Fibroblast of skin of scalp (primary cell): ENCODE data around the gene RFNG.

Experiments
- DNase-seq: peaks from one replicate; pipeline ENCODE4 v3.0.0-alpha.2; 2013

Gene RFNG

DNA sequence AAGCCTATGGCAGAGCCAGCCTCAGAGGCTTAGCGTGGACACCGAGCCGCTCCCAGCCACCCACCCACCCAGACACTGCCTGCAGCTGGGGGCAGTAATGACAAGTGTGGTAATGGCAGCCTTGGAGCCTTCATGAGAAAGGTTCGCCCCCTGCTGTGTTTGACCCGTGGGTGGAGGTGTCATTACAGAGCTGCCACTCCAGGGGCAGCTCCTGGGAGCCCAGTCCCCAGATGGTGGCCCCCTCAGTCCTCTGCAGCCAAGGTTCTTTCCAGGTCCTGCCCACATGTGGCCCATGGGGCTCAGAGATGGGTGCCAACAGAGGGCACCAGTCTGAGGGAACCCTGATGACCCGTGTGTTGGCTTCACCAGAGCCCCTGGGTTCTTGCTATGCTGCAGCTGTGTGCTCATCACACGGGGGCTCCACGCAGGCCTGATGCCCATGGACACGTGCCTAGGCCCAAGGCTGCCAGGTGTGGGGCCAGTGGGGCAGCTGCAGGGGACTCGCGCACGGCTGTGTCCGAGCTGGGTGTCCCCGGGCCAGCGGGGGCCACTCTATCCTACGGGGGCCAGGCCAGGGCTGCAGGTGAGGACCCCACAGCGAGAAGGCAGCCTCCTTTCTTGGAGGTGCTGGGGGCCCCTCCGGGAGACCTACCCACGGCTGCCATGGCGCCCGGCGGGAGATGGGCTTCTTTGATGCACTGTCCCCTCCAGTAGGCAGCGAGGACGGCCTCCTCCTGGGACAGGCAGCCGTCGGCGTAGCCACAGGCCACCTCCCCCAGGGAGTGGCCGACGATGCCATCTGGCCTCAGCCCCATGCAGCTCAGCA, 38.3 kb upstream of the RFNG start:
- no peak for DNase-seq

- DNase-seq = no peak
These were observed 37.5 kb upstream of the RFNG start for GRCh38 chr17:82088838-82089722.

DNA sequence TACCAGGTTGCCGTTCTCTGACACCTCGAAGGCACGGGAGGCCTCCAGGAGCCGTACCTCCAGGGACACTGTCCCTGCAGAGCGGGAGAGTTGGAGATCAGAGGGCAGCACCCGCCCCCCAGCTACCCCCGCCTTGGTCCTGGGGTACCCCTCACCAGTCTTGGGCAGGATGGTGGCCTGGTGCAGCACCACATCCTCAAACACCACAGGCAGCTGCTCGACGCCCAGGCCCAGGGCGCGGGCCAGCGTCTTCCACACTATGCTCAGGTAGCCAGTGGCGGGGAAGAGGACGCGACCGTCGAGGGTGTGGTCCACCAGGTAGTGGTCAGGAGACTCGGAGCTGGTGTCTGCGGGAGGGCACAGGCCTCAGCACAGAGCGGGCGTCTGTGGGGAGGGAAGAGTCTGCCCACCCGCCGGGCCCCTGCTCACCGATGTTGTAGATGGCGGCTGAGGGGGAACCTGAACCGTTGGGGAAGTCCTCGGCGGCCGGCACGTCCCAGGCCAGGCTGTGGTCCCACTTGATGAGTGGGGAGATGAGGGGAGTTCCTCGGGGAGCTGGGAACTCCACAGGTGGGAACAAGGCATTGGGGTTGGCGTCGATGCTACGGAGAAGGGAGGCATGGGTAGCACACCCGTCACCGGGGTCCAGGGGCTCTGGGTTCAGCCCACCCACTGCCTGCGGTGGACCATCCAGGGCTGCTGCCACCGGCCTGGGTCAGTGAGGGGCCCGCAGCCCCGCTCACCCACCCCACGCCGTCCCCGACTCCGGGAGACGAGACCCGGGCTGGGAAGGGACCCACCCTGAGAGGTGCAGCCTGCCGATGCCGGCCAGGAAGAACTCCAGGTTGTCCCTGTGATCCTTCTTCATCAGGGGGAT, 36.6 kb upstream of the RFNG start:
- DNase-seq = no peak

- DNase-seq = no peak
These were observed 35.6 kb upstream of the RFNG start for GRCh38 chr17:82086941-82087906.

- DNase-seq = no peak
These were observed 34.5 kb upstream of the RFNG start for GRCh38 chr17:82085931-82086764.

DNA sequence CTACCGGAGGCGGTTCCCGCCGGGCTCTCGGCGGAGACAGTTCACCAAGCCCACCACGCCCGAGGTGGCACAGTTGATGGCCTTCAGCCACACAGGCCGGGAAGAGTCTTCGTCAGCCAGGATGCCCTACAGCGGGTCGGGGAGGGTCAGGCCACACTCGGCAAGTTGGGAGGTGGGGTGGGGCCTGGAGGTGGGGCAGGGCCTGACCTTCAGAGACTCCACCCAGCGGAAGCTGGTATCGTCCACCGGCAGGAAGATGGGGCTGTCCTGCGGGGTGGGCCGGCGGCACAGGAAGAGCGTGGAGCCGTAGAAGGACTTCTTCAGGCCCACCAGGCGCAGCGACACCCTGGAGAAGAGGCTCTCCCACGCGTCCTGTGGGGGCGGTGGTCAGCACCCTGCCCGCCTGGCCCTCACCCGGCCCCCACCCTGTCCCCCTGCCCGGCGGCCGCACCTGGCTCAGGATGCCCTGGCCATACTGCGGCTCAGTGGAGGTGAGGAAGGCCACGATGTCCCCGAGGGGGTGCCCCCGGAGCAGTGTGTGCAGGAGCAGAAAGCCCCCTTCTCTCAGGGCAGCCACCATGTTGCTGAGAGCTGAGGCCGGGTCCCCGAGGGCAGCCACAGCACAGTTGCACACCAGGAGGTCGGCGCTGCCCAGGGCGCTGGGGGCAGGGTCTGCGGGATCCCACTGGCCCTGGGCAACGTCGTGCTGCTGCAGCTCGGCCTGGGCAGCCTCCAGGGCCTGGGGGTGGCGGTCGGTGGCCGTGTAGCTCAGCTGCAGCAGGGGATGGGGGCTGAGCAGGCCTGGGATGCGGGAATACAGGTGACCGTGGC, 33.6 kb upstream of the RFNG start:
- DNase-seq = no peak

- DNase-seq = no peak
These were observed 32.9 kb upstream of the RFNG start for GRCh38 chr17:82084373-82085030.

DNA sequence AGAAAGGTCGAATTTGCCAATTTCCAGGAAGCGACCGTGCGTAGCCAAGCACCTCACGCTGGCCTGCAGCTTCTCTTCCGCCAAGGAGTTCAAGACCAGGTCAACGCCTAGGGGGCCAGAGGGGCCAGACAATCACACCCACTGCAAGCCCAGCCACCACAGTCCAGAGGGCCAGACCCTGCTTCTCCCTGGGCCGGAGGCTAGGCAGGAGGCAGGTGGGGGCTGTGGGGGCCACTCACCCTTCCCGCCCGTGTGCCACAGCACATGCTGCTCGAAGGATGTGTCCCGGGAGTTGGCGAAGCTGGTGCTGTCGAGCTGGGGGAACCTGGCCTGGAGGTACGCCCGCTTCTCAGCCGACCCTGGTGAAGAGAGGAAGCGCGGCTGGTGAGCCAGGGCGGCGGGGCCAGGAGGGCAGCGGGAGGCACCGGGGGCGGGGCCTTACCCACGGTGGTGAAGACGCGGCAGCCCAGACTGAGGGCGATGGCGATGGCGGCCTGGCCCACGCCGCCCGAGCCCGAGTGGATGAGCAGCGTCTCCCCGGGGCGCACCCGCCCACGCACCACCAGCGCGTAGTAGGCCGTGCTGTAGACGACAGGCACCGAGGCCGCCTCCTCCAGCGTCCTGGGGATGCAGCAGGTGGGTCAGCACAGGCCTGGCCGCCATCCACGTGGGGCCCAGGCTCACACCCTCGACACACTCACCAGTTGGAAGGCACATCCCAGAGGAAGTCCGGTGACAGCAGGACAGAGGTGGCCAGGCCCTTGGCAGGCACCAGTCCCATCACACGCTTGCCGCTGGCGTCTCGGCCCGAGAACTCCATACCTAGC, 32.1 kb upstream of the RFNG start:
- DNase-seq = no peak

DNA sequence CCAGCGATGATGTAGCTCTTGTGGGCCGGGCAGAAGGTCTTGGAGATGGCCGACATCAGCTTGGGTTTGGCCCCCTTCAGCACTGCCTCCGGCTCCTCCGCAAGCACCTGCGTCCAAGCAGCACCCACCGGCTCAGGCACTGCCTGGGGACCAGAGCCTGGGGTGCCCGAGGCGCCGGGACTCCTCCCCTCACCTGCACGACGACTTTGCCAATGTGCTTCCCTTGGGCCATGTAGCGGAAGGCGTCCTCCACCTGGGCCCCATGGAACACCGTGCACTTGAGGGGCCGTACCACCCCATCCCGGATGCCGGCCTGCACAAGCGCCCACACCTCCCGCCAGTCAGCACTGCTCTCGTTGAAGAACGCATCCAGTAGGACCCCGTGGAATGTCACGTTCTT, 31.4 kb upstream of the RFNG start:
- no peak for DNase-seq

DNA sequence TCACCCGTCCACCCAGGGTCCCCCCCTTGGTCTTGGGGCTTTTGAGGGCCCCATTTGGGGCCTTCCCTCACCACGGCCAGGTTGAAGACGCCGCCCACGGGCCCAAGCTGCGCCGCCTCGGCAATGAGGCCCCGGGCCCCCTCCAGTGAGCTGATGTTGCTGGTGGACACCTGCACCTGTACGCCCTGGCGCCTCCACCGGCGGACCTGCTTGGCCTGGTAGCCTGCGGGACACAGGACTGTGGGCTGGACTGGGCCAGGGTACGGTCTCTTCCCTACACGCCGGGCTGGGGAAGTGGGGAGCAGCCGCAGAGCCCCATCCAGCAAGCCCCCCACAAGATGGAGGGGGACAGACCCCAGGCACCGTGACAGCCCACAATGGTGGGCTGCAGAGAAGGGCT, 30.8 kb upstream of the RFNG start:
- no peak for DNase-seq

- DNase-seq = no peak
These were observed 30.4 kb upstream of the RFNG start for GRCh38 chr17:82081966-82082365.

- DNase-seq = no peak
These were observed 29.9 kb upstream of the RFNG start for GRCh38 chr17:82081546-82081945.

- no peak for DNase-seq
These were observed 29.3 kb upstream of the RFNG start for GRCh38 chr17:82080789-82081464.

DNA sequence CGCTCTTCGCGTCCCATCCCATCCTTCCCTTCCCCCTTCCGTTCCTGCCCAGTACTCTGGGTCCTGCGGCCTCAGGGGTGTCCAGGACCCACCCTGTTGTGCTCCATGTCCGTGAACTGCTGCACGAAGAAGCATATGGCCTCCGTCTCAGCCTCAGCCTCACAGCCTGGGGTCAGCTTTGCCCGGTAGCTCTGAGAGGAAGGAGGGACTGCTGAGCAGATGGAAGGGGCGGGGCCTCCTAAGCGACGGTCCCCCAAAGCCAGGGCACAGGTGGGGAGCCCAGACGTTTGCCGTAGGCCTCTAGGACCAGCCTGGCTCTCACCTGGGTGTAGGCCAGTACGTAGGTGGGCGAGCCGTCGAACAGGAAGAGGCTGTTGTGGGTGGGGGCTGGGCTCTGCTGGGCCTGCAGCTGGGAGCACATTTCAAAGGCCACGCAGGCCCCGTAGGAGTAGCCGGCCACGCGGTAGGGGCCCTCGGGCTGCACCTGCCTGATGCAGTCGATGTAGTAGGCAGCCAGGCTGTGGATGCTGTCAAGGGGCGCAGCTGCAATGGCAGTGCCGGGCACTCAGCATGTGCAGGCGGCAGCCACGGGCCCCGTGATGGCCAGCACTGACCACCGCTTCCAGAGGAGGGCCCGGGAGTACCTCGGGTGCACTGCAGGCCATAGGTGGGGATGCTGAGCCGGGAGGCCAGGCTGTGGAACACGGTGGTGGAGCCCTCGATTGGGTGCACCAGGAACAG, 28.6 kb upstream of the RFNG start:
- no peak for DNase-seq

- DNase-seq = no peak
These were observed 27.5 kb upstream of the RFNG start for GRCh38 chr17:82079001-82079677.

- no peak for DNase-seq
These were observed 26.8 kb upstream of the RFNG start for GRCh38 chr17:82078433-82078832.
